ENCODE data around the gene SLC39A7.

The SLC39A7 gene

DNA sequence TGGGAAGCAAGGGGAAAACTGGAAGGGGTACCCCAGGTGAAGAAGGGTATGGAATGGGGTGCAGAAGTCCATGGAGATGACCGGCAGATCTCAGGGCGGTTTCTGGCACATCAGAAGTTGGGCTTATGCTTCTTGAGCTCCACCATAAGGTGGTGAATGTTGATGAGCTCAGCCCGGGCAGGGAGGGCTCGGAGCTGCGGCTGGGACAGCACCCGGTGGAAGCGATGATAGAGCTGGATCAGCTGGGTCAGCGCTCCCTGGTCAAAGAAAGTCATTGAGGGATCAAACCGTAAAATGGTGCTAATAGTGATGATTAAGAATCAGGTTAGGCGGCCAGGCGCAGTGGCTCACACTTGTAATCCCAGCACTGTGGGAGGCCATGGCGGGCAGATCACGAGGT is 50.1 kb downstream of the SLC39A7 start:
- no peak for DNase-seq
- in situ Hi-C loops (cut with HindIII; ENCODE audit: low pct_ligation_motif_present, low pct_unique_long_range_greater_than_20kb, low sequenced_read_pairs) = no loop called here

- no peak for DNase-seq
- in situ Hi-C loops (cut with HindIII; ENCODE audit: low pct_ligation_motif_present, low pct_unique_long_range_greater_than_20kb, low sequenced_read_pairs) = no loop called here
These were observed 50.8 kb downstream of the SLC39A7 start for GRCh38 chr6:33251395-33252012.

DNA sequence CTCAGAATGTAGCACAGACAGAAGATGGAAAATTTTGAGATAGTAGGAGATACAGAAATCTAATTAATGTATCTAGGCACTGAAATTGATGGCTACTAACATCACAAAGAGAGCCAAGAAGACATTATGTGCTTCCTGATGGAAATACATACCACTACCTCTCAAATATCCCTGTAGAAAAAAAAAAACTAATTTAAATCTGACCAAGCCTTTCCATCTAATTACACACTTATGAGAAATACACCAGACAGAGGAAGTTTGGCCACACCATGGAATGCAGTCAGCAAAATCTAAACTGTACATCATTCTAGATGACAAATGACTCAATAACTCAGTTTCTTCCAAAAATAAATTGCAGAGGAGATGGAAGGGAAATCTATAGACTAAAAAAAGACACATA is 52.1 kb downstream of the SLC39A7 start:
- in situ Hi-C loops (cut with HindIII; ENCODE audit: low pct_ligation_motif_present, low pct_unique_long_range_greater_than_20kb, low sequenced_read_pairs) = no loop called here
- no peak for DNase-seq

Measured in ACHN (cell line).